Activated CD4-positive, CD25-positive, alpha-beta regulatory T cell treated with anti-CD3 and anti-CD28 coated beads, Interleukin-2, amount 50 U/mL, for 72 hours (primary cell): Measurements from ENCODE around the gene STRA6.

Experiments used
- DNase-seq: peaks from one replicate; pipeline ENCODE4 v3.0.0; 2021

The STRA6 gene

GRCh38 chr15:74130849-74131627 is 71.5 kb downstream of the STRA6 start:
- DNase-seq: no peak

GRCh38 chr15:74130155-74130848 is 72.3 kb downstream of the STRA6 start, which contains the start of gene ISLR2:
Gene ISLR2 (plus strand): TSS chr15:74130586. CDS start chr15:74132755, 2,169 bp downstream.
- no peak for DNase-seq

- DNase-seq: no peak
Measured at GRCh38 chr15:74129586-74130154, 72.9 kb downstream of the STRA6 start.
